HG02678 (cell line): ENCODE data around the gene KIF9.
"Not testable (repeated sequence)": the region's sequence is repeated elsewhere in the genome, so short reads cannot be mapped to it uniquely, and the experiment has no call there.

Experiments used
- ATAC-seq: cut with Tn5 transposase; IDR thresholded peaks from one replicate; pipeline ENCODE4 v1.9.1; 2021; ENCODE audit warnings: mild to moderate bottlenecking, moderate library complexity; ENCODE audit not compliant: unreplicated experiment

KIF9 gene

DNA sequence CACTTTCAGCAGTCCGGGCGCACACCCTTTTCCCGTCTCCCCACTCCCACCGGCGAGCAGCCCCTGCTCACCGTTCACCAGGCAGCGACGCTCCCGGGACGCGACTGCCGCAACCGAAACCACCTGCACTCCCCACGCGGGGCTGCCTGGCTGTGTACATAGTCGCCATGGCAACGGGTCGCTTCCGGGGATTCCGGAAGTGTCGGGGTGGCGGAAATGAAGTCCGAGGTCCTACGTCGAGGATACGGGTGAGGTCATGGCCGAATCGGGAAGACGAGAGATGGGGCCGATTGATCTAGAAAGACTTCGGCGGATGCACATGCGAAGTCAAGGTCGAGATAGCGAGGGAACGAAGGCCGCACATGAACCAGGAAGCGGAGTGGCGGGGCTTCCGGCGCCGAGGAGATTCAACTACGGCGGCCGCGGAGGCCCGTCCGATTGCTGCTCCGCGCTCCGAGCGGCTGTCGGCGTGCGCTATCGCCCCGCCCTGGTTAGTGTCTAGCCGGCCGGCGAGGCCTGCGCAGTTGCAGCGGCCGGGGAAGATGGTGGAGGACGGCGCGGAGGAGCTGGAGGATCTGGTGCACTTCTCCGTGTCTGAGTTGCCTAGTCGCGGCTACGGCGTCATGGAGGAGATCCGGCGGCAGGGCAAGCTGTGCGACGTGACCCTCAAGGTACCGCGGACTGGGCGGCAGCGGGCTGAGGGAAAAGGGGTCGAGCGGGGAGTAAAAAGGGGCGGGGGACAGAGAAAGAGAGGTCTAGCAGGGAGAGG, at the start of gene KIF9, which contains the start of gene KLHL18:
Gene KIF9, minus strand, starts transcription at position 376 of the 769 bp plus-strand sequence. CDS start 5,425 bp downstream, outside the sequence.
Gene KLHL18, plus strand, starts transcription at position 521 of the 769 bp plus-strand sequence. Its CDS starts 22 bp downstream, at position 543.
- peak; percentile 88 for ATAC-seq

DNA sequence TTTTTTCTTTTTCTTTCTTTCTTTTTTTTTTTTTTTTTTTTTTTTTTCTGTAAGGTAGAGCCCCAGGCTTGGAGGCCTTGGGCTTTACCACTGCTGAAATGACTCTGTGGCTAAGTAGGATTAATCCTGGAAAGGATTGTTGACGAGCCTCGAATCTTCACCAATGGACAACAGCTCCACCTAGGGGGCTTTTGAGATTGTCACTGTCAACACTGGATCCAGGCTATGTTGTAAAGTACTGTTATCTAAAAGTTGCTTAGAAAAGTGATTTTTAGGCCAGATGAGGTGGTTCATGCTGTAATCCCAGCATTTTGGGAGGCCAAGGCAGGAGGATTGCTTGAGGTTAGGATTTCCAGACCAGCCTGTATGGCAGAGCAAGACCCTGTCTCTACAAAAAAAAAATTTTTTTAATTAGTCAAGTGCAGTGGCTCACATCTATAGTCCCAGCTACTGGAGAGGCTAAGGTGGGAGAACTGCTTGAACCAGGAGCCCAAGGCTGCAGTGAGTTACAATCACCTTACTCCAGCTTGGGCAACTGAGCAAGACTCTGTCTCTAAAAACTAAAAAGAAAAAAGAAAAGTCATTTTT, 41.8 kb upstream of the KIF9 start:
- no peak for ATAC-seq

DNA sequence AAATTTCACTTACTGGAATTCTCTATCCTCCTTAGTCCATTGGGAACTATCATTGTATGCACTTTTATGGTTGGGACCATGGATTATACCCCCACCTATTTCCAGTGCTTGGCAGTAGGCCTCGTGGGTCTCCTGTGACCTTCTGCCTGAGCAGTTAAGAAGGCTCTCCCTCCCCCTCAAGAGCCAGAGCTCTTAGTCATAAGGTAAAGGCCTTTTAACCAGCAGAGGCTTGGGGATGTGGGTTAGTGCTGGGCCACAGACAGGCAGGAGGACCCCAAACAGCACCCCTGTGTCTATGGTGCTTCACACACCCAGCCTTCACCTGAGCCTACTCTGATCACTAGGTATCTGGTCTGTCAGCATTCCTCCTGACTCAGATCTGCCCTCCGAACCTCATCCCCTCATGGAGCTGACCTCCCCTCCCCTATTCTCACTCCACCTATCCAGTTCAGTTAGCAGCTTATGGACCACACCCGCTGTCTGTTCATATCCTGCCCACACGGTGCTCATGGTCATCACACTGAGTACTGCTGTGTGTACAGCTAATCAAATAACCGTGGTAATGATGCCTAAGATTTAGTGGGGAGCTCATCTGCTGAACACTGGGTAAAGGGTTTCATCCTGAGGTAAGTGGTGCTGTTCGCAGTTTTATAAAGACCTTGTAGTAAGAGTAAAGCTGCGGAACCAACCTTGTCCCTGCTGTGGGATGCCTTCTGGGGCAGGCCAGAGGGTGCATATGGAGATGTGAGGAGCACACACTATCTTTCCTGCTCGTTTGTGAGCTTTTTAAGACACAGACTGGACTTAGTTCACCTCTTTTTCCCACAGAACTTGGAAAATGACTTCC, 41.1 kb upstream of the KIF9 start:
- ATAC-seq, result no peak

DNA sequence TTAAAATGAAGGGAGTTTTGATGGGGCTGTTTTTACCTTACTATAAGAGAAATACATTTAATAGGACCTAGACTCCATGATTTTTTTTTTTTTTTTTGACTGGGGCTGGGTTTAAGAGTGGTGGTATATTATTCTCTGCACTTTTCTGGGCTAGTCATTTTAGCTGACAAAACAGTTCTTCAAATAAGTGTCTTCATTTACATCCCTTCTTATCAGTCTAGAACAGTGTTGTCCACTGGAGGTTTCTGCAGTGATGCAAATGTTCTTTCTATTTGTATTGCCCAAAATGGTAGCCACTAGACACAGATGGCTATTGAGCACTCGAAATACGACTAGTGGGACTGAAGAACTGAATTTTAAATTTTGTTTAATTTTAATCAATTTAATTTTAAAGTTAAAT, 37.4 kb upstream of the KIF9 start:
- ATAC-seq, result no peak

DNA sequence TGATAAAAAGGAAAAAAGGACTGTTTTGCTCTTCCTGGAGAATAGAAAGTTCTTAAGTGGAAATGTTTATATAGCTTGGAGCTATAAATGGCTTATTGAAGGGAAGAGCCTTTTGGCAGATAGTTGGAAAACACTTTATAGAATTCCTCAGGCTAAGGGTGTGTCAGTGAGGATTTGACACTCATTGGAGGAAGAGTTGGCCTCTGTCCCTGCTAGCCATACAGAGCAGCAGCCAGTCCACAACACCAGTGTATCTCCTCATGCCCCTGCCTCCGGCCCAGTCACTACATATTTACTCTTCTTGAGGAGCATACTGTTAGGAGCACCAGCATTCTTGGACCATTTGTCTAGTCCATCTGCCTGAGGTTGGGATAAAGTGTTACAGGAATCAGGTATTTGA, 36.3 kb upstream of the KIF9 start:
- no peak for ATAC-seq

- ATAC-seq, result not testable (repeated sequence)
These were observed 33.6 kb upstream of the KIF9 start for GRCh38 chr3:47316151-47316550.

GRCh38 chr3:47315069-47315647, 32.6 kb upstream of the KIF9 start:
- ATAC-seq, result no peak

DNA sequence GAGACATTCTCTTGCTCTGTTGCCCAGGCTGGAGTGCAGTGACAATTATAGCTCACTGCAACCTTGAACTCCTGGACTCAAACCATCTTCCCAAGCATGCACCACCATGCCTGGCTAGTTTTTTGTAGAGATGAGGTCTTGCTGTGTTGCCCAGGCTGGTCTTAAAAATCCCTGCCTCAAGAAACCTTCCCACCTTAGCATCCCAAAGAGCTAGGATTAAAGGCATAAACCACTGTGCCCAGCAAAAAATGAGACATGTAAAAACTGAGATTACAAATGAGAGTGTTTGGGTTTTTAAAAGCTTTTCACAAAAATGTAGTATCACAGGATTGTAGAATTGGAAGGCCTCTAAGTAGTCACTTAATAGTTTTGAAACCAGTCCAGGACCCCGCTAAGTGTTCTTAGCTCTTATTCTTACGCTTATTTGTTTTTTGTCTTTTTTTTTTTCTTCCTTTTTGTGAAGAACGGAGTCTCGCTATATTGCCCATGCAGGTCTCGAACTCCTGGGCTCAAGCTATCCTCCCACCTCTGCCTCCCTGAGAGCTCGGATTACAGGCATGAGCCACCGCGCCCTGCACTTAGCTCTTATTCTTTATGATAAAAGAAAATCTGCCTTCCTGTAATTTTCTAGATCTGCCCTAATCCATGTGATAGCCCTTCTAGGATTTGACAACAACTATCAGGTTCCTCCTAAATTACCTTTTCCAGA, 31.6 kb upstream of the KIF9 start:
- ATAC-seq, result no peak

GRCh38 chr3:47313341-47314055, 30.9 kb upstream of the KIF9 start:
- no peak for ATAC-seq

GRCh38 chr3:47310391-47310790, 27.8 kb upstream of the KIF9 start:
- ATAC-seq, result no peak

DNA sequence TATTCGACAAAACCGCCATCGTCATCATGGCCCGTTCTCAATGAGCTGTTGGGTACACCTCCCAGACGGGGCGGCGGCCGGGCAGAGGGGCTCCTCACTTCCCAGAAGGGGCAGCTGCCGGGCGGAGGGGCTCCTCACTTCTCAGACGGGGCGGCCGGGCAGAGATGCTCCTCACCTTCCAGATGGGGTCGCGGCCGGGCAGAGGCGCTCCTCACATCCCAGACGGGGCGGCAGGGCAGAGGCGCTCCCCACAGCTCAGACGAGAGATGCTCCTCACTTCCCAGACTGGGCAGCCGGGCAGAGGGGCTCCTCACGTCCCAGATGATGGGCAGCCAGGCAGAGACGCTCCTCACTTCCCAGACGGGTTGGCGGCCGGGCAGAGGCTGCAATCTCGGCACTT, 26.6 kb upstream of the KIF9 start:
- not testable (repeated sequence) for ATAC-seq

GRCh38 chr3:47306022-47306421, 23.4 kb upstream of the KIF9 start:
- no peak for ATAC-seq

GRCh38 chr3:47301456-47301855, 18.9 kb upstream of the KIF9 start:
- no peak for ATAC-seq

- no peak for ATAC-seq
These were observed 17.1 kb upstream of the KIF9 start for GRCh38 chr3:47299381-47300318.

- no peak for ATAC-seq
These were observed 15.8 kb upstream of the KIF9 start for GRCh38 chr3:47298439-47298838.

DNA sequence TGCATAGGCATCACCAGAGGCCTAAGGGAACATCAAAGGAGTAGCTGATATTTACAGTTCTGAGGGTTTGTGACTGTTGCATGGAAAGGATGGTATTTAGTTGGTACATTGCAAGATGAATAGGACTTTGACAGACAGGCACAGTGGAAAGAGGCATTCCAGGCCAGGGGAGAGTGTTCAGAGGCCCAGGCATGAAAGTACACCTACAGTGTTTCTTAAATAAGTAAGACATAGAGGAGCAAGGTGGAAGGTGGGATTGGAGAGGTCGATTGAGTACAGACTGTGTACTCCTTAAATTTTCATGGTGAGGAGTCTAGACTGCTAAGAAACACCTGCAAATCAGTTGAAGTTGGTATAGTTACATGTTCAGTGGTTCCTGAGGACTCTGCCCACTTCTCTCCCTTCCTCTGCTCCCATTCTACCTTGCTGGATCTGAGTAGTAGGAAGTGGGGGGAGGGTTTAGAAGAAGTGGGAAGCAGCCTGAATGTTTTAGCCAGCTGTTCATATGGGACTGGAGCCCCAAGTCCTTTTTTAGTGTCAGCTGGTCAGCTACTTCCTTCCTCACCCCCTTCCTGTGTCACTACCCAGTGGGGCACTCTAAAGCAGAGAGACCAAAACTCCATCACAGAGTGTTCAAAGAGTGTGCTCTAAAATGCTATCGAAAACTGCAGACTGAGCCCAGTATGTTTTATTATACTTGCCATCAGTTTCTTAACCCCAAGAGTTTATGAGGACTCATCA, 14.1 kb upstream of the KIF9 start:
- no peak for ATAC-seq

DNA sequence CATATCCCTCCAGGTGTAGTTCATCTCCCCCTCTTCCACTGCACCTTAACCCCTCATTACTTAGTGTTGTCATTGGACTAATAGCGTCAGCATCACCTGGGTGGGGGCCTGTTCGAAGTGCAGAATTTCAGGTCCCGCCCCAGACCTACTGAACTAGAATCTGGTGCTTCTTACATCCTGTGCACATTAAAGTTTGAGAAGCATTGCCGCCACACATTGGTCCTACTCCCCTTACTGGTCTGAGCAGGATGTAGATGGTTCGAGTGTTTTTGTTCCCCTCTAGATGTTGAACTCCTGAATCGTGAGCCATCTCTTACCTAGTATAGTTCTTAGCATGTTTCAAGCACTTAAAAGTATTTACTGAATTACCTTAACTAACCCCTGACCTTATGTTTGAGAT, 13.4 kb upstream of the KIF9 start:
- no peak for ATAC-seq

- no peak for ATAC-seq
These were observed 12.7 kb upstream of the KIF9 start for GRCh38 chr3:47295322-47295721.
